ENCODE results near the gene PRPF19. TPM values are rescaled to one million over a fixed set of nuclear protein-coding genes. Genes with fewer than 3 reads are reported as not detected.
"Not testable (repeated sequence)": the region's sequence is repeated elsewhere in the genome, so short reads cannot be mapped to it uniquely, and the experiment has no call there.

PRPF19 gene
- total RNA-seq, 1 donor from 2014 or later = 59.8 TPM

- TF ChIP-seq CTCF (IDR thresholded peaks at IDR 0.05) = no peak
- H3K4me3 ChIP-seq = peak within 1 kb of the TSS; percentile 83
- H3K36me3 ChIP-seq = no peaks in the 10 kb centered on the region
- DNase-seq = peak; percentile 94
- intact Hi-C loops (cut with DNase I) = no loop called here
- no peaks in the 10 kb centered on the region for H3K27me3 ChIP-seq
- peak within 1 kb of the TSS; percentile 96 for H3K27ac ChIP-seq
- ATAC-seq = peak; percentile 83
- H3K4me1 ChIP-seq = peaks cover 36% of the 10 kb centered on the region
- no peaks in the 10 kb centered on the region for H3K9me3 ChIP-seq
Measured at GRCh38 chr11:60913793-60914632, 7.6 kb upstream of the PRPF19 start, which contains the start of gene TMEM109. Gene TMEM109 (plus strand): TSS chr11:60914158. CDS start chr11:60919694, 5,536 bp downstream.

- DNase-seq (no peak), ATAC-seq (no peak)
- peak overlapping the region; percentile 96 for H3K27ac ChIP-seq
- H3K4me3 ChIP-seq = peak overlapping the region; percentile 83
- H3K9me3 ChIP-seq = no peaks in the 10 kb centered on the region
- peaks cover 30% of the 10 kb centered on the region for H3K4me1 ChIP-seq
- TF ChIP-seq CTCF (IDR thresholded peaks at IDR 0.05) = no peak
- intact Hi-C loops (cut with DNase I) = no loop called here
- H3K36me3 ChIP-seq = no peaks in the 10 kb centered on the region
- H3K27me3 ChIP-seq = no peaks in the 10 kb centered on the region
Measured at GRCh38 chr11:60912851-60913528, 6.6 kb upstream of the PRPF19 start.

- no peak for TF ChIP-seq CTCF (IDR thresholded peaks at IDR 0.05)
- Histone ChIP-seq H3K4me3 (no peak overlapping the region), H3K4me1 (peaks cover 30% of the 10 kb centered on the region), H3K27ac (peak overlapping the region; percentile 48), H3K9me3 (no peaks in the 10 kb centered on the region), H3K27me3 (no peaks in the 10 kb centered on the region), H3K36me3 (no peaks in the 10 kb centered on the region)
- intact Hi-C loops (cut with DNase I) = no loop called here
- ATAC-seq (no peak), DNase-seq (no peak)
Measured at GRCh38 chr11:60912223-60912850, 6.0 kb upstream of the PRPF19 start.

GRCh38 chr11:60910711-60911380 lies 4.5 kb upstream of the PRPF19 start:
- intact Hi-C loops (cut with DNase I) = no loop called here
- Histone ChIP-seq H3K27me3 (no peaks in the 10 kb centered on the region), H3K4me3 (no peak overlapping the region), H3K4me1 (peaks cover 27% of the 10 kb centered on the region), H3K36me3 (no peaks in the 10 kb centered on the region), H3K9me3 (no peaks in the 10 kb centered on the region), H3K27ac (no peak overlapping the region)
- DNase-seq (no peak), ATAC-seq (no peak)
- peak; percentile 27 for TF ChIP-seq CTCF (IDR thresholded peaks at IDR 0.05)

- H3K4me1 ChIP-seq = peaks cover 27% of the 10 kb centered on the region
- DNase-seq = no peak
- no peak overlapping the region for H3K4me3 ChIP-seq
- no peaks in the 10 kb centered on the region for H3K9me3 ChIP-seq
- no peaks in the 10 kb centered on the region for H3K36me3 ChIP-seq
- no peak overlapping the region for H3K27ac ChIP-seq
- intact Hi-C loops (cut with DNase I) = no loop called here
- no peaks in the 10 kb centered on the region for H3K27me3 ChIP-seq
- TF ChIP-seq CTCF (IDR thresholded peaks at IDR 0.05) = no peak
- no peak for ATAC-seq
Measured at GRCh38 chr11:60910281-60910687, 3.9 kb upstream of the PRPF19 start.

GRCh38 chr11:60909680-60910280 lies 3.4 kb upstream of the PRPF19 start:
- intact Hi-C loops (cut with DNase I); H3K27me3 ChIP-seq; H3K36me3 ChIP-seq; H3K4me3 ChIP-seq; ATAC-seq; DNase-seq; H3K9me3 ChIP-seq; H3K27ac ChIP-seq: not testable (repeated sequence)
- peaks cover 27% of the 10 kb centered on the region for H3K4me1 ChIP-seq
